Transverse colon (tissue), 3 donors: ENCODE measurements around the gene ZDHHC6.

Experiments used
- POLR2A ChIP-seq: fragments of 450-650 bp; IDR thresholded peaks from one replicate; pipeline ENCODE4 v1.6.1; 2016; ENCODE audit warnings: antibody characterized with exemption, mild to moderate bottlenecking, moderate library complexity
- POLR2AphosphoS5 ChIP-seq, 3 donors: sonication (generic); formaldehyde crosslinking; IDR thresholded peaks; one replicate each; pipeline ENCODE4 v1.6.1; 2016; ENCODE audit warnings: antibody characterized with exemption in 3 of 3

- TF ChIP-seq POLR2AphosphoS5 (IDR thresholded peaks at IDR 0.05) (no peak), POLR2A (no peak)
Measured at GRCh38 chr10:112433136-112433535, 13.6 kb downstream of the ZDHHC6 start.
